ENCODE results near the gene UBE4A. TPM values are rescaled to one million over a fixed set of nuclear protein-coding genes. Genes with fewer than 3 reads are reported as not detected.

Gene UBE4A
- total RNA-seq, 1 donor from 2014 or later, result 44.0 TPM

GRCh38 chr11:118447423-118447822 lies 88.0 kb downstream of the UBE4A start:
- peaks cover 19% of the 10 kb centered on the region for H3K4me1 Mint-ChIP-seq (ENCODE audit: low read depth, unreplicated experiment)
- peaks cover 2% of the 10 kb centered on the region for H3K27me3 Mint-ChIP-seq (ENCODE audit: unreplicated experiment)
- DNase-seq, result no peak
- no peak for TF ChIP-seq CTCF (IDR thresholded peaks at IDR 0.05; ENCODE audit: partially characterized antibody, unreplicated experiment)
- no peaks in the 10 kb centered on the region for H3K36me3 Mint-ChIP-seq (ENCODE audit: unreplicated experiment)
- peak overlapping the region; percentile 22 for H3K4me3 Mint-ChIP-seq (ENCODE audit: unreplicated experiment)
- H3K27ac Mint-ChIP-seq (ENCODE audit: unreplicated experiment), result no peak overlapping the region
- peaks cover 6% of the 10 kb centered on the region for H3K9me3 Mint-ChIP-seq (ENCODE audit: unreplicated experiment)

- H3K9me3 Mint-ChIP-seq (ENCODE audit: unreplicated experiment), result peaks cover 9% of the 10 kb centered on the region
- peaks cover 2% of the 10 kb centered on the region for H3K27me3 Mint-ChIP-seq (ENCODE audit: unreplicated experiment)
- no peak for DNase-seq
- TF ChIP-seq CTCF (IDR thresholded peaks at IDR 0.05; ENCODE audit: partially characterized antibody, unreplicated experiment), result no peak
- H3K27ac Mint-ChIP-seq (ENCODE audit: unreplicated experiment), result no peak overlapping the region
- H3K36me3 Mint-ChIP-seq (ENCODE audit: unreplicated experiment), result no peaks in the 10 kb centered on the region
- H3K4me1 Mint-ChIP-seq (ENCODE audit: low read depth, unreplicated experiment), result peaks cover 12% of the 10 kb centered on the region
- H3K4me3 Mint-ChIP-seq (ENCODE audit: unreplicated experiment), result no peak overlapping the region
Measured at GRCh38 chr11:118448294-118448693, 88.9 kb downstream of the UBE4A start.

Other genes starting within 250 kb of the UBE4A start
- 2.9 TPM for gene SCN4B, start 206.8 kb upstream of the UBE4A start, total RNA-seq (ENCODE audit: unreplicated experiment)
- gene SCN2B, start 183.0 kb upstream of the UBE4A start, total RNA-seq (ENCODE audit: unreplicated experiment), result 0.39 TPM
- not detected for gene JAML, start 134.6 kb upstream of the UBE4A start, total RNA-seq (ENCODE audit: unreplicated experiment)
- gene MPZL3, start 107.2 kb upstream of the UBE4A start, total RNA-seq (ENCODE audit: unreplicated experiment), result 0.54 TPM
- not detected for gene MPZL2, start 95.3 kb upstream of the UBE4A start, total RNA-seq (ENCODE audit: unreplicated experiment)
- not detected for gene CD3E, start 54.9 kb upstream of the UBE4A start, total RNA-seq (ENCODE audit: unreplicated experiment)
- not detected for gene CD3D, start 16.9 kb upstream of the UBE4A start, total RNA-seq (ENCODE audit: unreplicated experiment)
- gene CD3G, start 15.3 kb upstream of the UBE4A start, total RNA-seq (ENCODE audit: unreplicated experiment), result 0.39 TPM
- 140 TPM for gene ATP5MG, start 42.0 kb downstream of the UBE4A start, total RNA-seq (ENCODE audit: unreplicated experiment)
- gene KMT2A, start 76.9 kb downstream of the UBE4A start, total RNA-seq (ENCODE audit: unreplicated experiment), result 132 TPM
- 1.9 TPM for gene TTC36, start 167.9 kb downstream of the UBE4A start, total RNA-seq (ENCODE audit: unreplicated experiment)
- 76.8 TPM for gene TMEM25, start 171.6 kb downstream of the UBE4A start, total RNA-seq (ENCODE audit: unreplicated experiment)
- 21.1 TPM for gene IFT46, start 206.3 kb downstream of the UBE4A start, total RNA-seq (ENCODE audit: unreplicated experiment)
- gene ARCN1, start 212.8 kb downstream of the UBE4A start, total RNA-seq (ENCODE audit: unreplicated experiment), result 118 TPM
- gene PHLDB1, start 248.0 kb downstream of the UBE4A start, total RNA-seq (ENCODE audit: unreplicated experiment), result 78.4 TPM

All from glutamatergic neuron (in vitro differentiated cells).